ENCODE measurements around the gene SCNN1B.

The SCNN1B gene

GRCh38 chr16:23375643-23376042 is 73.5 kb downstream of the SCNN1B start:
- Histone ChIP-seq H3K27ac (replicated peaks) (no peak overlapping the region), H3K27me3 (ENCODE audit: insufficient read depth, poor library complexity, severe bottlenecking) (no peaks in the 10 kb centered on the region), H3K4me3 (replicated peaks; ENCODE audit: insufficient read depth, low read length) (no peak overlapping the region)
- TF ChIP-seq GABPA (IDR thresholded peaks at IDR 0.05; ENCODE audit: low read depth) (no peak), POLR2AphosphoS5 (IDR thresholded peaks at IDR 0.05; ENCODE audit: low read depth) (no peak), SPI1 (IDR thresholded peaks at IDR 0.05; ENCODE audit: borderline replicate concordance, low read depth) (no peak), REST (IDR thresholded peaks at IDR 0.05; ENCODE audit: insufficient replicate concordance, low read depth) (no peak)
- no peak for DNase-seq (ENCODE audit: low read depth in 1 of 2, low spot score in 1 of 2)

GRCh38 chr16:23377071-23377931 is 75.2 kb downstream of the SCNN1B start:
- TF ChIP-seq SPI1 (IDR thresholded peaks at IDR 0.05; ENCODE audit: borderline replicate concordance, low read depth), result no peak
- no peak for TF ChIP-seq REST (IDR thresholded peaks at IDR 0.05; ENCODE audit: insufficient replicate concordance, low read depth)
- no peak for TF ChIP-seq GABPA (IDR thresholded peaks at IDR 0.05; ENCODE audit: low read depth)
- no peak for TF ChIP-seq POLR2AphosphoS5 (IDR thresholded peaks at IDR 0.05; ENCODE audit: low read depth)
- no peak for TF ChIP-seq CTCF (IDR thresholded peaks at IDR 0.05; ENCODE audit: insufficient read depth, low read length)
- Histone ChIP-seq H3K4me3 (replicated peaks; ENCODE audit: insufficient read depth, low read length) (no peak overlapping the region), H3K27me3 (ENCODE audit: insufficient read depth, poor library complexity, severe bottlenecking) (no peaks in the 10 kb centered on the region), H3K27ac (replicated peaks) (no peak overlapping the region)
- no peak for DNase-seq (ENCODE audit: low read depth in 1 of 2, low spot score in 1 of 2)

GRCh38 chr16:23378256-23378655 is 76.2 kb downstream of the SCNN1B start:
- Histone ChIP-seq H3K27ac (replicated peaks) (no peak overlapping the region), H3K27me3 (ENCODE audit: insufficient read depth, poor library complexity, severe bottlenecking) (no peaks in the 10 kb centered on the region), H3K4me3 (replicated peaks; ENCODE audit: insufficient read depth, low read length) (no peak overlapping the region)
- no peak for TF ChIP-seq REST (IDR thresholded peaks at IDR 0.05; ENCODE audit: insufficient replicate concordance, low read depth)
- TF ChIP-seq CTCF (IDR thresholded peaks at IDR 0.05; ENCODE audit: insufficient read depth, low read length), result no peak
- TF ChIP-seq GABPA (IDR thresholded peaks at IDR 0.05; ENCODE audit: low read depth), result no peak
- no peak for TF ChIP-seq SPI1 (IDR thresholded peaks at IDR 0.05; ENCODE audit: borderline replicate concordance, low read depth)
- TF ChIP-seq POLR2AphosphoS5 (IDR thresholded peaks at IDR 0.05; ENCODE audit: low read depth), result no peak
- no peak for DNase-seq (ENCODE audit: low read depth in 1 of 2, low spot score in 1 of 2)
